Midbrain (tissue), 1 donor: Measurements from ENCODE around the gene ASB2.

Experiments used
- DNase-seq: peaks from one replicate; lab custom pipeline; 2025; lab: John Stamatoyannopoulos, UW

ASB2 gene

DNA sequence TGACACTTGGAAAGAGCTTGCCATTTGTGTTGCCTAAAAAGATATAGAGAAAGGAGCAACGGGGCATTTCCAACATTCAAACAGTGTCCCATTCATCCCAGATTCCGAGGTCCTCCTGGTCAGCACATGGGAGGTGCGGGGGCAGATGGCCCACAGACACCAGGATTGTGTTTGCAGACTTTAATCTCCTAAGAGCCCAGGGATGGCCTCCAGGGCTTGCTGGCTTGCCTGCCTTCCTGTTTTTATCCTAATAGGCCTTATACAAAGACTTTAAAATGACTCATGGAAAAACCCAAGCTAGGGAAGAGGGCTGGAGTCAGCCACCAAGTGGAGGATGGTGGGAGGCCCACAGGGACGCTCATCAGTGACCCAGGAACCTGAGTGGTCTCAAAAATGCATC is 70.7 kb downstream of the ASB2 start:
- DNase-seq = no peak

GRCh38 chr14:93903342-93904184 is 72.8 kb downstream of the ASB2 start:
- no peak for DNase-seq

GRCh38 chr14:93902619-93903307 is 73.6 kb downstream of the ASB2 start:
- DNase-seq = no peak

GRCh38 chr14:93901813-93902212 is 74.6 kb downstream of the ASB2 start:
- DNase-seq = no peak

- DNase-seq = no peak
These were observed 77.6 kb downstream of the ASB2 start for GRCh38 chr14:93898731-93899130.

- no peak for DNase-seq
These were observed 78.2 kb downstream of the ASB2 start for GRCh38 chr14:93898081-93898611.

- no peak for DNase-seq
These were observed 78.9 kb downstream of the ASB2 start for GRCh38 chr14:93897476-93897845.

- no peak for DNase-seq
These were observed 81.3 kb downstream of the ASB2 start for GRCh38 chr14:93895023-93895604.

- DNase-seq = no peak
These were observed 82.6 kb downstream of the ASB2 start for GRCh38 chr14:93893661-93894261.

GRCh38 chr14:93892923-93893558 is 83.3 kb downstream of the ASB2 start:
- DNase-seq = peak; percentile 63

DNA sequence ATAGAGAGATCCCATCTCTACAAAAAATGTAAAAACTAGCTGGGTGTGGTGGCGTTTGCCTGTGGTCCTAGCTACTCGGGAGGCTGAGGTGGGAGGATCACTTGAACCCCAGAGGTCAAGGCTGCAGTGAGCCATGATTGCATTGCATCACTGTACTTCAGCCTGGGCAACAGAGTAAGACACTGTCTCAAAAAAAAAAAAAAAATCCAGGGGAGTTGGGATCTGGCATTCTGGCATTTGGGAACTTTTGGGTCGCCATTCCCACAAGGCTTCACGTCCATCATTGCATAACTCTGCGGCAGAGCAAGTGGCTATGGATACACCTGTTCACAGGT is 83.9 kb downstream of the ASB2 start:
- DNase-seq = no peak

DNA sequence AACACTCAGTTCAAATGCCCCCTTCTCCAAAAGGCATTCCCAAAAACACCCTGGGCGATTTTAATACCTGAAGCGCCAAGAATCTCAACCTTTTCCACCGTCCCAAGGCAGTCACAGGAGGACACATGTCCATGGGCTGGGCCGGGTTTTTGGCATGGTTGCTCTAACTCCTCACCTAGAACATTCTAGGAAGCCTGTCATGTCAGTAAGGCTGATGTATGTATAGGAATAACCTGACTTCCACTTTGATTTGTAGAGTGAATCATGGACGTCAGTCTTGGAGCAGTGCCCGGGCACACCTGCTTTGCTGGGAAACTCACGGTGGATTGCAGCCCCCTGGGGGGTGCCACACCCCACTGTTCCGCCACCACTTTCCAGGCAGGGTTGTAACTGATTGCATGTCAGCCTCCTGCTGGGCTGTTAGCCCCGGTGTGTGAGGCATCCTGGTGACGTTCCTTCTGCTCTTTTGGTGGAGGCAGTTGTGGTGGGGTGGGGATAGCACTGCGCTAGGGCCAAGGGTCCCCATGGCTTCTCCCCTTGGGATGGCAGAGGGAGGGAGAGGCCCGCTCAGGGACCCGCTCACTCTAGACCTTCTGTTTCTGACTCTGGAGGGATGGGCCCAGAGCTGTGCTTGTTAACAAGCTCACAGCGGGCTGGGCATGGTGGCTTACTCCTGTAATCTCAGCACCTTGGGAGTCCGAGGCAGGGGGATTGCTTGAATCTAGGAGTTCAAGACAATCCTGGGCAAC is 84.4 kb downstream of the ASB2 start:
- DNase-seq = no peak

GRCh38 chr14:93889739-93890483 is 86.5 kb downstream of the ASB2 start:
- DNase-seq = no peak

DNA sequence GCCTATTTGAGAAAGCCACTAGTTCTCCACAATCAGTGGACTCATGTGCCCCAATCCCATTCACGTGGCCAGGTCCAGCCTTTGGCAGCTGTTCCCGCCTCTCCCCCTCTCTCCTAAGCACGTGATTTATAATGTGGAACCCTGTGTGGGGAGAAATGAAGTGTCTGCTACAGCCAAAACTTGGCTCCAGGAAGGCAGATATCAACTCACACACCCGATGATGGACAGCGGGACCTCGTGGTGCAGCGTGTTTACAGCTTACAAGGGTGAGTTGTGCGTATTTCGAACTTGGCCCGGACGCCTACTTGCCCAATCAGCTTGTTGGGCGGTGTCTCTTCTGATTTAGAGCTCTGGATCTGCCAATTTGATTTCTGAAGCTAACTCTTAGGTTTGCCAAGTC is 87.4 kb downstream of the ASB2 start:
- no peak for DNase-seq

GRCh38 chr14:93884950-93885349 is 91.4 kb downstream of the ASB2 start:
- no peak for DNase-seq
